Stimulated activated CD8-positive, alpha-beta memory T cell treated with anti-CD3 and anti-CD28 coated beads, Interleukin-2, amount 100 ng/mL, for 48 hours (primary cell): ENCODE data around the gene MYOM3.
A peak's percentile ranks its signal among the peaks of the same experiment; 100 is the strongest.
"Not testable (repeated sequence)": the region's sequence is repeated elsewhere in the genome, so short reads cannot be mapped to it uniquely, and the experiment has no call there.

Experiments used
- DNase-seq, 2 donors: peaks; one replicate each; pipeline ENCODE4 v3.0.0-alpha.2; 2020; ENCODE audit warnings: low read depth in 2 of 2

The MYOM3 gene

GRCh38 chr1:24071941-24072340 is 40.0 kb downstream of the MYOM3 start:
- DNase-seq = no peak

GRCh38 chr1:24070821-24071393 is 41.0 kb downstream of the MYOM3 start:
- peak; percentile 59 to 65 for DNase-seq

- DNase-seq = no peak
Measured at GRCh38 chr1:24069817-24070216, 42.1 kb downstream of the MYOM3 start.

GRCh38 chr1:24067978-24068377 is 44.0 kb downstream of the MYOM3 start:
- no peak for DNase-seq

GRCh38 chr1:24065304-24065703 is 46.6 kb downstream of the MYOM3 start:
- no peak for DNase-seq

- no peak for DNase-seq
Measured at GRCh38 chr1:24062221-24062620, 49.7 kb downstream of the MYOM3 start.

- no peak for DNase-seq
Measured at GRCh38 chr1:24060482-24060881, 51.5 kb downstream of the MYOM3 start.

GRCh38 chr1:24058671-24059455 is 53.1 kb downstream of the MYOM3 start:
- no peak for DNase-seq

GRCh38 chr1:24057171-24057570 is 54.8 kb downstream of the MYOM3 start:
- no peak for DNase-seq

GRCh38 chr1:24055681-24056080 is 56.3 kb downstream of the MYOM3 start:
- no peak for DNase-seq

GRCh38 chr1:24052220-24052619 is 59.7 kb downstream of the MYOM3 start:
- no peak for DNase-seq

- DNase-seq = no peak
Measured at GRCh38 chr1:24051206-24051945, 60.6 kb downstream of the MYOM3 start.

- DNase-seq = no peak
Measured at GRCh38 chr1:24049733-24050132, 62.2 kb downstream of the MYOM3 start.

GRCh38 chr1:24048894-24049293 is 63.0 kb downstream of the MYOM3 start:
- not testable (repeated sequence) for DNase-seq

- no peak for DNase-seq
Measured at GRCh38 chr1:24048205-24048869, 63.6 kb downstream of the MYOM3 start.

- no peak for DNase-seq
Measured at GRCh38 chr1:24047110-24047477, 64.8 kb downstream of the MYOM3 start.

GRCh38 chr1:24045771-24046170 is 66.2 kb downstream of the MYOM3 start:
- DNase-seq = no peak

GRCh38 chr1:24044672-24045071 is 67.3 kb downstream of the MYOM3 start:
- not testable (repeated sequence) for DNase-seq

- DNase-seq = no peak
Measured at GRCh38 chr1:24043345-24044032, 68.4 kb downstream of the MYOM3 start.

- no peak for DNase-seq
Measured at GRCh38 chr1:24042315-24042714, 69.6 kb downstream of the MYOM3 start.

GRCh38 chr1:24036088-24036487 is 75.8 kb downstream of the MYOM3 start:
- no peak for DNase-seq

GRCh38 chr1:24032981-24033380 is 79.0 kb downstream of the MYOM3 start:
- no peak for DNase-seq
